Tibial nerve (tissue), 4 donors: Measurements from ENCODE around the gene EFCAB9. TPM values are rescaled to one million over a fixed set of nuclear protein-coding genes. Genes with fewer than 3 reads are reported as not detected.

Experiments used
- DNase-seq, 2 donors: peaks; one replicate each; pipeline ENCODE4 v3.0.0-alpha.2; 2019; ENCODE audit warnings: low spot score in 2 of 2
- H3K27ac ChIP-seq, 4 donors: fragments of 200-600 bp; sonication (generic) in 3 of 4; one replicate each; pipeline ENCODE4 v1.5.1; 2017 to 2019; ENCODE audit warnings: mild to moderate bottlenecking in 1 of 4
- H3K27me3 ChIP-seq, 2 donors: fragments of 200-600 bp; sonication (generic) in 1 of 2; one replicate each; pipeline versions ENCODE4 v1.5.1 to v1.6.0; 2017 to 2019
- H3K36me3 ChIP-seq, 3 donors: fragments of 200-600 bp; sonication (generic); one replicate each; pipeline ENCODE4 v1.5.1; 2018 to 2019
- H3K4me1 ChIP-seq, 4 donors: fragments of 200-600 bp; sonication (generic) in 3 of 4; one replicate each; pipeline ENCODE4 v1.5.1; 2017 to 2019
- H3K4me3 ChIP-seq, 4 donors: fragments of 200-600 bp; sonication (generic) in 3 of 4; one replicate each; pipeline ENCODE4 v1.5.1; 2017 to 2019; ENCODE audit warnings: mild to moderate bottlenecking in 1 of 4, moderate library complexity in 1 of 4
- H3K9me3 ChIP-seq, 4 donors: fragments of 200-600 bp; sonication (generic) in 3 of 4; one replicate each; pipeline ENCODE4 v1.5.1; 2017 to 2019
- CTCF ChIP-seq, 5 experiments: fragments of 200-600 bp in 3 of 5; fragments of 450-650 bp in 2 of 5; sonication (generic) in 3 of 5; IDR thresholded peaks; one replicate each; pipeline ENCODE4 v1.5.1; 2016 to 2019; ENCODE audit warnings: antibody characterized with exemption in 5 of 5, mild to moderate bottlenecking in 3 of 5, moderate library complexity in 2 of 5
- EP300 ChIP-seq, 2 donors: sonication (generic); formaldehyde crosslinking; IDR thresholded peaks; one replicate each; pipeline ENCODE4 v1.6.1; 2017; ENCODE audit warnings: antibody characterized with exemption in 2 of 2, mild to moderate bottlenecking in 1 of 2
- POLR2A ChIP-seq, 2 donors: fragments of 450-650 bp; IDR thresholded peaks; one replicate each; pipeline ENCODE4 v1.6.1; 2017; ENCODE audit warnings: antibody characterized with exemption in 2 of 2, mild to moderate bottlenecking in 2 of 2, moderate library complexity in 2 of 2
- WGBS, 2 donors: methylation state at CpG; one replicate each; pipeline ENCODE4 v1.1.5; 2018; 5-methylcytosine and 5-hydroxymethylcytosine counted together
- total RNA-seq, 4 donors: library from RNA; depleted of rRNA; stranded (reverse); fragments of >200 nt; gene quantifications; one replicate each; pipeline ENCODE4 v1.1.0, GENCODE V29; 2016

EFCAB9 gene
- total RNA-seq, 4 donors from 2014 or later = not detected

GRCh38 chr5:172243302-172243701, 49.3 kb downstream of the EFCAB9 start:
- no peaks in the 10 kb centered on the region for H3K27me3 ChIP-seq
- H3K4me1 ChIP-seq = peaks cover 0 to 9% (median 0%) of the 10 kb centered on the region in 4 donors
- no peak overlapping the region for H3K27ac ChIP-seq
- 97 to 98% methylated on average over 3 of the region's 3 CpGs for WGBS, 2 donors
- peaks cover 0 to 2% (median 0%) of the 10 kb centered on the region in 3 donors for H3K36me3 ChIP-seq
- TF ChIP-seq EP300 (IDR thresholded peaks at IDR 0.05) (no peak), POLR2A (IDR thresholded peaks at IDR 0.05) (no peak), CTCF (IDR thresholded peaks at IDR 0.05) (no peak)
- no peak for DNase-seq
- no peaks in the 10 kb centered on the region for H3K9me3 ChIP-seq
- H3K4me3 ChIP-seq = no peak overlapping the region

GRCh38 chr5:172245046-172245445, 51.1 kb downstream of the EFCAB9 start:
- no peak for TF ChIP-seq POLR2A (IDR thresholded peaks at IDR 0.05)
- TF ChIP-seq CTCF (IDR thresholded peaks at IDR 0.05) = no peak
- no peak for TF ChIP-seq EP300 (IDR thresholded peaks at IDR 0.05)
- H3K36me3 ChIP-seq = peaks cover 0 to 14% (median 0%) of the 10 kb centered on the region in 3 donors
- H3K4me3 ChIP-seq = no peak overlapping the region
- WGBS, 2 donors = 90 to 98% methylated on average over 2 of the region's 2 CpGs
- no peak for DNase-seq
- no peak overlapping the region for H3K27ac ChIP-seq
- peaks cover 0 to 9% (median 0%) of the 10 kb centered on the region in 4 donors for H3K4me1 ChIP-seq
- peaks cover 0 to 2% (median 0%) of the 10 kb centered on the region in 4 donors for H3K9me3 ChIP-seq
- no peaks in the 10 kb centered on the region for H3K27me3 ChIP-seq

GRCh38 chr5:172245703-172246125, 51.7 kb downstream of the EFCAB9 start:
- Histone ChIP-seq H3K9me3 (peaks cover 0 to 9% (median 0%) of the 10 kb centered on the region in 4 donors), H3K36me3 (peaks cover 0 to 20% (median 0%) of the 10 kb centered on the region in 3 donors), H3K4me1 (peaks cover 0 to 9% (median 0%) of the 10 kb centered on the region in 4 donors), H3K27me3 (no peaks in the 10 kb centered on the region), H3K27ac (no peak overlapping the region), H3K4me3 (no peak overlapping the region)
- no peak for DNase-seq
- WGBS, 2 donors = 43 to 52% methylated on average over 1 of the region's 1 CpG
- TF ChIP-seq CTCF (IDR thresholded peaks at IDR 0.05) (no peak), EP300 (IDR thresholded peaks at IDR 0.05) (peak in 1 of 2 donors; percentile 31), POLR2A (IDR thresholded peaks at IDR 0.05) (no peak)

GRCh38 chr5:172248637-172249036, 54.7 kb downstream of the EFCAB9 start:
- 81 to 83% methylated on average over 2 of the region's 2 CpGs for WGBS, 2 donors
- H3K27me3 ChIP-seq = no peaks in the 10 kb centered on the region
- peaks cover 0 to 38% (median 8%) of the 10 kb centered on the region in 4 donors for H3K9me3 ChIP-seq
- peaks cover 0 to 42% (median 0%) of the 10 kb centered on the region in 3 donors for H3K36me3 ChIP-seq
- no peak overlapping the region for H3K27ac ChIP-seq
- DNase-seq = no peak
- H3K4me3 ChIP-seq = no peak overlapping the region
- TF ChIP-seq POLR2A (IDR thresholded peaks at IDR 0.05) (no peak), EP300 (IDR thresholded peaks at IDR 0.05) (no peak), CTCF (IDR thresholded peaks at IDR 0.05) (no peak)
- peaks cover 0 to 9% (median 0%) of the 10 kb centered on the region in 4 donors for H3K4me1 ChIP-seq

- 91 to 94% methylated on average over 1 of the region's 1 CpG for WGBS, 2 donors
- TF ChIP-seq CTCF (IDR thresholded peaks at IDR 0.05) = no peak
- H3K27ac ChIP-seq = no peak overlapping the region
- DNase-seq = no peak
- H3K36me3 ChIP-seq = peaks cover 0 to 63% (median 0%) of the 10 kb centered on the region in 3 donors
- peaks cover 0 to 38% (median 8%) of the 10 kb centered on the region in 4 donors for H3K9me3 ChIP-seq
- no peaks in the 10 kb centered on the region for H3K27me3 ChIP-seq
- no peaks in the 10 kb centered on the region for H3K4me1 ChIP-seq
- H3K4me3 ChIP-seq = no peak overlapping the region
Measured at GRCh38 chr5:172251419-172251818, 57.4 kb downstream of the EFCAB9 start.
